Left hindlimb (tissue), 1 donor: ENCODE measurements around the gene NR1D2.

Source experiments
- DNase-seq: peaks from one replicate; pipeline ENCODE4 v3.0.0-alpha.2; 2018

Gene NR1D2

GRCh38 chr3:23968463-23969184 lies 23.5 kb downstream of the NR1D2 start:
- DNase-seq = no peak

- DNase-seq = no peak
These were observed 24.3 kb downstream of the NR1D2 start for GRCh38 chr3:23969393-23969792.

GRCh38 chr3:23971684-23972083 lies 26.6 kb downstream of the NR1D2 start:
- no peak for DNase-seq

- DNase-seq = no peak
These were observed 31.5 kb downstream of the NR1D2 start for GRCh38 chr3:23976555-23976954.

GRCh38 chr3:23979569-23979968 lies 34.5 kb downstream of the NR1D2 start:
- no peak for DNase-seq

- no peak for DNase-seq
These were observed 36.0 kb downstream of the NR1D2 start for GRCh38 chr3:23981136-23981535.

GRCh38 chr3:23981955-23982354 lies 36.9 kb downstream of the NR1D2 start:
- no peak for DNase-seq

- DNase-seq = no peak
These were observed 39.8 kb downstream of the NR1D2 start for GRCh38 chr3:23984934-23985333.

- no peak for DNase-seq
These were observed 40.9 kb downstream of the NR1D2 start for GRCh38 chr3:23985747-23986544.

- no peak for DNase-seq
These were observed 42.3 kb downstream of the NR1D2 start for GRCh38 chr3:23987356-23987755.

- no peak for DNase-seq
These were observed 46.2 kb downstream of the NR1D2 start for GRCh38 chr3:23991306-23991682.

- DNase-seq = no peak
These were observed 46.9 kb downstream of the NR1D2 start for GRCh38 chr3:23991683-23992628.

GRCh38 chr3:23993556-23994243 lies 48.6 kb downstream of the NR1D2 start:
- no peak for DNase-seq

- no peak for DNase-seq
These were observed 49.1 kb downstream of the NR1D2 start for GRCh38 chr3:23994244-23994569.

- DNase-seq = no peak
These were observed 50.1 kb downstream of the NR1D2 start for GRCh38 chr3:23995219-23995618.

GRCh38 chr3:23996095-23996524 lies 51.0 kb downstream of the NR1D2 start:
- DNase-seq = no peak

- DNase-seq = peak; percentile 70
These were observed 54.0 kb downstream of the NR1D2 start for GRCh38 chr3:23999012-23999641.

- no peak for DNase-seq
These were observed 57.0 kb downstream of the NR1D2 start for GRCh38 chr3:24002129-24002528.

- no peak for DNase-seq
These were observed 58.4 kb downstream of the NR1D2 start for GRCh38 chr3:24003466-24003865.

GRCh38 chr3:24004171-24004938 lies 59.3 kb downstream of the NR1D2 start:
- DNase-seq = no peak

GRCh38 chr3:24005669-24006068 lies 60.6 kb downstream of the NR1D2 start:
- no peak for DNase-seq
